DND-41 (cell line): ENCODE results near the gene GALM.

Experiments
- EZH2 ChIP-seq: IDR thresholded peaks from 3 replicates; pipeline ENCODE4 v1.6.1; 2012; ENCODE audit warnings: borderline replicate concordance, low read depth, mild to moderate bottlenecking, moderate library complexity, low read length, inconsistent platforms; ENCODE audit not compliant: severe bottlenecking
- TF ChIP-seq, protein P1 (sequence below): IDR thresholded peaks from 2 replicates; pipeline ENCODE4 v1.5.1; 2012; ENCODE audit warnings: borderline replicate concordance, low read length, moderate library complexity, mild to moderate bottlenecking; ENCODE audit not compliant: poor library complexity, severe bottlenecking; ENCODE audit errors: extremely low read depth

DNA sequence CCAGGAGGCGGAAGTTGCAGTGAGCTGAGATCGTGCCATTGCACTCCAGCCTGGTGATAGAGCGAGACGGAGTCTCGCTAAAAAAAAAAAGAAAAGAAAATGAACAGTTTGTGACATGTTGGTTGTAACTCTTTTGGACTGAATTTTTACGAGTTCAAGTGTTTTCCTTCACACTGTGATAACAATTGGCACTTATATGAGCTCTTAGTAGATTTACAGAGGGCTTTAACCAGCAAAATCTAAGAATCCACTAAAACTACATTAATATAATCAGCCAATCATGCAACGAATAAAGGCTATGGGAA, 110.0 kb downstream of the GALM start:
- TF ChIP-seq, protein P1, sequence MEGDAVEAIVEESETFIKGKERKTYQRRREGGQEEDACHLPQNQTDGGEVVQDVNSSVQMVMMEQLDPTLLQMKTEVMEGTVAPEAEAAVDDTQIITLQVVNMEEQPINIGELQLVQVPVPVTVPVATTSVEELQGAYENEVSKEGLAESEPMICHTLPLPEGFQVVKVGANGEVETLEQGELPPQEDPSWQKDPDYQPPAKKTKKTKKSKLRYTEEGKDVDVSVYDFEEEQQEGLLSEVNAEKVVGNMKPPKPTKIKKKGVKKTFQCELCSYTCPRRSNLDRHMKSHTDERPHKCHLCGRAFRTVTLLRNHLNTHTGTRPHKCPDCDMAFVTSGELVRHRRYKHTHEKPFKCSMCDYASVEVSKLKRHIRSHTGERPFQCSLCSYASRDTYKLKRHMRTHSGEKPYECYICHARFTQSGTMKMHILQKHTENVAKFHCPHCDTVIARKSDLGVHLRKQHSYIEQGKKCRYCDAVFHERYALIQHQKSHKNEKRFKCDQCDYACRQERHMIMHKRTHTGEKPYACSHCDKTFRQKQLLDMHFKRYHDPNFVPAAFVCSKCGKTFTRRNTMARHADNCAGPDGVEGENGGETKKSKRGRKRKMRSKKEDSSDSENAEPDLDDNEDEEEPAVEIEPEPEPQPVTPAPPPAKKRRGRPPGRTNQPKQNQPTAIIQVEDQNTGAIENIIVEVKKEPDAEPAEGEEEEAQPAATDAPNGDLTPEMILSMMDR, result no peak
- TF ChIP-seq EZH2, result no peak
